HL-60 (cell line): ENCODE data around the gene BCAT1.

ENCODE experiments used
- REST ChIP-seq: IDR thresholded peaks from 2 replicates; pipeline ENCODE4 v1.6.1; 2012; ENCODE audit warnings: low read depth; ENCODE audit not compliant: insufficient replicate concordance
- TF ChIP-seq, protein P1 (sequence below): IDR thresholded peaks from one replicate; pipeline ENCODE4 v1.5.1; 2011; ENCODE audit warnings: low read length, control low read depth, inconsistent platforms; ENCODE audit not compliant: insufficient read depth

DNA sequence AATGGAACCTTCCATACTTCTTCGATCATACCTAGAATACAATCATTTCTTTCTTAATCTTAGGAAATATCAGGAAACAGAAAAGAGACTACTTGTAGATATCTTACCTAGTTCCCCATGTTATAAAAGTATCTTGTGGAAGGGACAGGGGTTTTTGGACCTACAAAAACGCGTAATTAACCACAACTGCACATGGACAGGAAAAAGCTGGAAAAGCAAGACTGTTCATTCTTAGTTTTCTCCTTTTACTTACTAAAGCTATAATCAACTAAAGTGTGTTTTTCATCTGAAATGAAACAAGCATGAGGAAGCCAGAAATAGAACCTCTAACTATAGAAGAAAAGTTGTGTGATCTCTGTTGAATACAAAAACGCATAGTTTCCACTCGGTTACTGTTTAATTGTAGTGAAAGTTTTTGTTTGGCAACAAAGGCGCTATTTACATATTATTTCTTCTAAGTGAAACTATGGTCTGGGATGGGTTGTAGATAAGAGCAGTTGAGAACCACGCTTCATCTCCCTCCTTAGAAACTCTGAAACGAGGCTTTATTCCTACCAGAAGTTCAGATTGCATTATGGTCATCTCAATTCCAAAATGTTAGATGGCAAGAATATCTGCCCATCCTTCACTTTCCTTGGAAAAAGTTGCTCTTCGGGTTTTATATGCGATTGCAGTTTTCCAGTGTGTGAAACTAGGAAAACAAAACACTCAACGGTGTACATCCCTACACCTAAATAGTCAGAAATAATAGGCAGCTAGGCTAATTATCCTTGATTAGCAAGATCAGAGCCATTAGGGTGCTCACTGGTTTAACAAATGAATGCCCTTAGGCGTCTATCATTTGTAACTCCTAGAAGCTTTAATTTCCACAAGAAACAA, 1.1 kb downstream of the BCAT1 start:
- TF ChIP-seq, protein P1, sequence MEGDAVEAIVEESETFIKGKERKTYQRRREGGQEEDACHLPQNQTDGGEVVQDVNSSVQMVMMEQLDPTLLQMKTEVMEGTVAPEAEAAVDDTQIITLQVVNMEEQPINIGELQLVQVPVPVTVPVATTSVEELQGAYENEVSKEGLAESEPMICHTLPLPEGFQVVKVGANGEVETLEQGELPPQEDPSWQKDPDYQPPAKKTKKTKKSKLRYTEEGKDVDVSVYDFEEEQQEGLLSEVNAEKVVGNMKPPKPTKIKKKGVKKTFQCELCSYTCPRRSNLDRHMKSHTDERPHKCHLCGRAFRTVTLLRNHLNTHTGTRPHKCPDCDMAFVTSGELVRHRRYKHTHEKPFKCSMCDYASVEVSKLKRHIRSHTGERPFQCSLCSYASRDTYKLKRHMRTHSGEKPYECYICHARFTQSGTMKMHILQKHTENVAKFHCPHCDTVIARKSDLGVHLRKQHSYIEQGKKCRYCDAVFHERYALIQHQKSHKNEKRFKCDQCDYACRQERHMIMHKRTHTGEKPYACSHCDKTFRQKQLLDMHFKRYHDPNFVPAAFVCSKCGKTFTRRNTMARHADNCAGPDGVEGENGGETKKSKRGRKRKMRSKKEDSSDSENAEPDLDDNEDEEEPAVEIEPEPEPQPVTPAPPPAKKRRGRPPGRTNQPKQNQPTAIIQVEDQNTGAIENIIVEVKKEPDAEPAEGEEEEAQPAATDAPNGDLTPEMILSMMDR: no peak
- TF ChIP-seq REST: no peak
